DMS79 treated with DMSO at 0.1 percent for 48 hours (cell line): ENCODE results near the gene PPP4R1.
"Not testable (repeated sequence)": the region's sequence is repeated elsewhere in the genome, so short reads cannot be mapped to it uniquely, and the experiment has no call there.

Source experiments
- DNase-seq: peaks from one replicate; lab custom pipeline; 2025; lab: John Stamatoyannopoulos, UW

Gene PPP4R1

GRCh38 chr18:9628984-9629383 lies 14.6 kb upstream of the PPP4R1 start:
- no peak for DNase-seq

GRCh38 chr18:9627642-9628041 lies 13.3 kb upstream of the PPP4R1 start:
- no peak for DNase-seq

GRCh38 chr18:9619990-9620389 lies 5.6 kb upstream of the PPP4R1 start:
- no peak for DNase-seq

GRCh38 chr18:9619545-9619944 lies 5.2 kb upstream of the PPP4R1 start:
- DNase-seq = no peak

GRCh38 chr18:9619056-9619455 lies 4.7 kb upstream of the PPP4R1 start:
- DNase-seq = no peak

GRCh38 chr18:9617006-9617542 lies 2.7 kb upstream of the PPP4R1 start:
- no peak for DNase-seq

- DNase-seq = no peak
These were observed 1.7 kb upstream of the PPP4R1 start for GRCh38 chr18:9616049-9616448.

- no peak for DNase-seq
These were observed 980 bp upstream of the PPP4R1 start for GRCh38 chr18:9615280-9615797.

GRCh38 chr18:9613550-9614400 lies 584 bp downstream of the PPP4R1 start:
- DNase-seq = peak; percentile 54

GRCh38 chr18:9612977-9613376 lies 1.4 kb downstream of the PPP4R1 start:
- DNase-seq = no peak

- peak; percentile 63 for DNase-seq
These were observed 2.0 kb downstream of the PPP4R1 start for GRCh38 chr18:9612215-9612830.

- no peak for DNase-seq
These were observed 5.2 kb downstream of the PPP4R1 start for GRCh38 chr18:9609190-9609589.

GRCh38 chr18:9608728-9609127 lies 5.6 kb downstream of the PPP4R1 start:
- DNase-seq = no peak

GRCh38 chr18:9608298-9608697 lies 6.1 kb downstream of the PPP4R1 start:
- no peak for DNase-seq

- not testable (repeated sequence) for DNase-seq
These were observed 7.2 kb downstream of the PPP4R1 start for GRCh38 chr18:9607111-9607510.

- DNase-seq = no peak
These were observed 8.3 kb downstream of the PPP4R1 start for GRCh38 chr18:9606039-9606438.

GRCh38 chr18:9604348-9604747 lies 10.0 kb downstream of the PPP4R1 start:
- DNase-seq = no peak

- no peak for DNase-seq
These were observed 15.0 kb downstream of the PPP4R1 start for GRCh38 chr18:9599328-9599727.

- no peak for DNase-seq
These were observed 16.8 kb downstream of the PPP4R1 start for GRCh38 chr18:9597609-9598008.

- DNase-seq = no peak
These were observed 17.4 kb downstream of the PPP4R1 start for GRCh38 chr18:9596843-9597526.

GRCh38 chr18:9596226-9596625 lies 18.1 kb downstream of the PPP4R1 start:
- DNase-seq = no peak

GRCh38 chr18:9594823-9595596 lies 19.3 kb downstream of the PPP4R1 start:
- DNase-seq = no peak
